Measurements from ENCODE around the gene TBX1. TPM values are rescaled to one million over a fixed set of nuclear protein-coding genes. Genes with fewer than 3 reads are reported as not detected.
A peak's percentile ranks its signal among the peaks of the same experiment; 100 is the strongest.

The TBX1 gene
- total RNA-seq, 4 donors from 2014 or later: 1.6 to 7.0 (median 4.8) TPM

DNA sequence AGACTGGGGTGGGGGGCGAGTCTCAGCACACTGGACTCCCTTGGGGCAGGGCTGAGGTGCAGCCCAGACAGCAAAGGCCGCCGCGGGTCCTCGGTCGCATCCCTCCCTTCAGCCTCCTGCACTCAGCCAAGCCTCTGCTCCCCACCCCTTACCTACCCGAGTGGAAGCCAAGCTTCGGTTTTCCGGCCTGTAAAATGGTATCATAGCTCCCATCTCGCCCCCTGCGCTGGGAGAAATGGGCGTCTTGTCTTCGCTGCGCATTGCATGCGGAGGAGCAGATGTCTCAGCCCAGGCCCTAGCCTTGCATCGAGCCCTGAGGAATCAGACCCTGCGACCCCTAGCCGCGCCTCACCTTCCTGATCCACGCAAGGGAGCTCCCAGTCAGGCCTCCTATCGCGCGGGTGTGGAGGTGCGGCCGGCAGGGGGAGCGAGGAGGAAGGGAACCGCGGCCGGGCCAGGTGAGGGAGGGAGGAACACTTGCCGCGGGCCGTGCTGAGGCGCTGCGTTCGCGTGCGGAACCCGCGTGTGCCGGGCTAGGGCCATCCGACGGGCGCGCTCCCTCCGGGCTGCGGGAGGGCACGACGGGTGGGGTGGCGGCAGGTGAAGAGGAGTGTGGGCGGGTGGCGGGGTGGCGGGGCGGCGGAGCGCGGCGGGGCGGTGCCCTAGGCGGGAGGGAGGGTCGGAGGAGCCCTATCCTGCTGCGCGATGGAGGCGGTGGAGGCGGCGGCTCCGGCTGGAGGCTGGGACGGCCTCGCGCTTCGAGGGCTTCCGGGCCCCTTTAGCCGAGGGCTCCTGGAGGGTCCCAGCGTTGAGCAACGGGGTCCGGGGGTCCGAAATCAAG, 4.1 kb upstream of the TBX1 start:
- Histone ChIP-seq H3K36me3 (no peaks in the 10 kb centered on the region), H3K27me3 (peaks cover 54% of the 10 kb centered on the region), H3K4me3 (peak overlapping the region; percentile 44), H3K9me3 (no peaks in the 10 kb centered on the region), H3K27ac (no peak overlapping the region), H3K4me1 (peaks cover 58% of the 10 kb centered on the region)
- 17% methylated on average over 17 of the region's 76 CpGs for WGBS
- DNase-seq (ENCODE audit: low spot score in 2 of 2): no peak
- TF ChIP-seq EP300 (IDR thresholded peaks at IDR 0.05): no peak
- TF ChIP-seq CTCF (IDR thresholded peaks at IDR 0.05): peak; percentile 21 to 51

DNA sequence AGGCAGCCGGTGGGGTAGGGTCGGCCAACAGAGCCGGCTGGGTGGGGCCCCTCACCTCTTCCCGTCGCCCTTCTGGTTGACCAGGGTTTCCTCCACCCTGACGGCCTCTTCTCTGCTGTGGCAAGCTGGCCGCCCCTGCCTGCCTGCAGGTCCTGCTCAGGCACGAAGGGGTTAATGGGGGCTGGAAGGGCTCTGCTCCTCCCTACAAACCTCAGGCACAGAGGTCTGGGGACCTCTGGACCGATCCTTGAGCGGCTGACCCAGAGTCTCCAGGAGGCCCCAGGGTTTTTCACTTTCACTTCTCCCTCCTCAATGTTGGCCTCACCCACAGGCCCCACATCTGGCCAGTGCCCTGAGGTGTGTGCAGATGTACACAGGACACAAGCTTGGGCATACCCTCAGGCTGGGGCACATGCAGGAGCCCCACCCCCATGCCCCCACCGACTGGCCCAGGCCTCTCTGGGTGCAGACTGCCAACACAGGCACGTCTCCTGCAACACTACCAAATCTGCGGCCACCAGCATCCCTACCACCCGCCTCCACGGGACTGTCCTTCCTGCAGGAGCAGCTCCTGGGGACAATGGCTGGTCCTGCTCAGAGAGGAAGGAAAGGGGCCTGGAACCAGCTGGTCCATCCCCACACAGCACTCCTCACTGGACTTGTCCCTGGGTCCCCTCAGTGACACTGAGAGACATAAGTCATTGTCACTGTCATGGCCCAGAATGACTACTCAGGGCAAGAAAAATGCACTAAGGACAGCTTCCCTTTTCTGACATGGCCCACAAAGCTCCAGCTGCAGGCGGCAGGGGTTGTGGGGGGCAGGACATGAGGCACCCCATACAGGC, 3.2 kb upstream of the TBX1 start:
- Histone ChIP-seq H3K4me3 (peak overlapping the region; percentile 44), H3K27ac (no peak overlapping the region), H3K36me3 (no peaks in the 10 kb centered on the region), H3K9me3 (no peaks in the 10 kb centered on the region), H3K4me1 (peaks cover 66% of the 10 kb centered on the region), H3K27me3 (peaks cover 59% of the 10 kb centered on the region)
- DNase-seq (ENCODE audit: low spot score in 2 of 2): no peak
- 15% methylated on average over 4 of the region's 16 CpGs for WGBS
- TF ChIP-seq POLR2A (IDR thresholded peaks at IDR 0.05) (no peak), EP300 (IDR thresholded peaks at IDR 0.05) (no peak), CTCF (IDR thresholded peaks at IDR 0.05) (no peak), POLR2AphosphoS5 (IDR thresholded peaks at IDR 0.05) (no peak)

- H3K9me3 ChIP-seq: no peaks in the 10 kb centered on the region
- no peak overlapping the region for H3K27ac ChIP-seq
- H3K27me3 ChIP-seq: peaks cover 66% of the 10 kb centered on the region
- TF ChIP-seq CTCF (IDR thresholded peaks at IDR 0.05) (no peak), POLR2AphosphoS5 (IDR thresholded peaks at IDR 0.05) (no peak), EP300 (IDR thresholded peaks at IDR 0.05) (no peak), POLR2A (IDR thresholded peaks at IDR 0.05) (no peak)
- peak overlapping the region; percentile 51 for H3K4me3 ChIP-seq
- no peaks in the 10 kb centered on the region for H3K36me3 ChIP-seq
- no peak for DNase-seq (ENCODE audit: low spot score in 2 of 2)
- WGBS: 74% methylated on average over 34 of the region's 43 CpGs
- peaks cover 68% of the 10 kb centered on the region for H3K4me1 ChIP-seq
These were observed 2.3 kb upstream of the TBX1 start for GRCh38 chr22:19757985-19758895.

DNA sequence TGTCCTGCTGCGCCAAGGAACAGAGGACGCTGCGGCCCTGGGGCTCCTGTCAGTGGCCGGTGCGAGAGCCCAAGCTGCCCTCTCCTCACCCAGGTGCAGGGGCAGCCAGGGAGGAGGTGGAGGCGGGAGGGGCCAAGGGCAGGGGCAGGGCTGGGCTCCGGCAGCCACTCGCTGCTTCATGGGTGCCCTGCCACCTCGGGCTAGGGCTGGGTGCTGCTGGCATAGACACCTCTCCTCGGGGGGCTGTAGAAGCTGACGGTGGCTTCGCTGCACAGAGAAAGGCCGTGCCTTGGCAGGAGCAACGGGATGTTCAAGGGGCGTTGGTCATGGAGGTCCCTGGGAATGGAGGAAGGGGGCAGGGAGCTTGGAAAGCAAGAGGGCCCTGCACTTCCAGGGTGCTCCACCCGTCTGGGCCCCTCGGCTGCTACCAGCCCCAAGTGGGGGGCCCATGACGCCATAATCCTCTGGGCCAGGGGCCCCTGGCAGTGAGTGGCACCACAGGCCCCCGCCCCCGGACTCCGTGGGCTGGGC, 1.6 kb upstream of the TBX1 start:
- no peak for DNase-seq (ENCODE audit: low spot score in 2 of 2)
- TF ChIP-seq POLR2AphosphoS5 (IDR thresholded peaks at IDR 0.05): no peak
- no peak for TF ChIP-seq POLR2A (IDR thresholded peaks at IDR 0.05)
- TF ChIP-seq EP300 (IDR thresholded peaks at IDR 0.05): no peak
- TF ChIP-seq CTCF (IDR thresholded peaks at IDR 0.05): no peak
- peak overlapping the region; percentile 51 for H3K4me3 ChIP-seq
- H3K27ac ChIP-seq: peak overlapping the region; percentile 22
- no peaks in the 10 kb centered on the region for H3K36me3 ChIP-seq
- H3K27me3 ChIP-seq: peaks cover 66% of the 10 kb centered on the region
- WGBS: 51% methylated on average over 14 of the region's 21 CpGs
- H3K9me3 ChIP-seq: no peaks in the 10 kb centered on the region
- peaks cover 68% of the 10 kb centered on the region for H3K4me1 ChIP-seq
